Osteoblast (primary cell): ENCODE data around the gene IL26. TPM values are rescaled to one million over a fixed set of nuclear protein-coding genes. Genes with fewer than 3 reads are reported as not detected.

Experiments
- DNase-seq: peaks from one replicate; pipeline ENCODE4 v3.0.0; 2011; ENCODE audit warnings: low spot score, mixed read lengths; ENCODE audit not compliant: insufficient read length; ENCODE audit errors: missing footprints
- H2AFZ ChIP-seq: 2 replicates; pipeline ENCODE4 v1.6.0; 2011; ENCODE audit warnings: mild to moderate bottlenecking, low read length
- H3K27ac ChIP-seq: 2 replicates; pipeline ENCODE4 v1.5.1; 2011; ENCODE audit warnings: mild to moderate bottlenecking, low read depth, low read length, moderate library complexity
- H3K27me3 ChIP-seq: 2 replicates; pipeline ENCODE4 v1.6.0; 2012; ENCODE audit warnings: mild to moderate bottlenecking, control low read depth, inconsistent platforms, low read length, moderate library complexity; ENCODE audit not compliant: insufficient read depth
- H3K36me3 ChIP-seq: 2 replicates; pipeline ENCODE4 v1.5.1; 2011; ENCODE audit warnings: mild to moderate bottlenecking, low read length, control low read depth, moderate library complexity; ENCODE audit not compliant: insufficient read depth
- H3K4me1 ChIP-seq: 2 replicates; pipeline ENCODE4 v1.5.1; 2011; ENCODE audit warnings: mild to moderate bottlenecking, low read length, control low read depth, moderate library complexity; ENCODE audit not compliant: insufficient read depth
- H3K4me2 ChIP-seq: 2 replicates; pipeline ENCODE4 v1.6.0; 2011; ENCODE audit warnings: mild to moderate bottlenecking, low read length; ENCODE audit not compliant: insufficient read depth
- H3K4me3 ChIP-seq: fragments of 200-600 bp; sonication (generic); 3 replicates; pipeline ENCODE4 v1.5.1; 2012; ENCODE audit warnings: mild to moderate bottlenecking, low read length, inconsistent platforms; ENCODE audit not compliant: insufficient read depth
- H3K79me2 ChIP-seq: 2 replicates; pipeline ENCODE4 v1.6.0; 2012; ENCODE audit warnings: mild to moderate bottlenecking, low read length, control low read depth, inconsistent platforms; ENCODE audit not compliant: insufficient read depth
- H3K9me3 ChIP-seq: 2 replicates; pipeline ENCODE4 v1.5.1; 2011; ENCODE audit warnings: low read depth, low read length, control low read depth
- H4K20me1 ChIP-seq: 2 replicates; pipeline ENCODE4 v1.6.0; 2012; ENCODE audit warnings: mild to moderate bottlenecking, low read length, control low read depth; ENCODE audit not compliant: insufficient read depth
- total RNA-seq: library from RNA; depleted of rRNA; stranded (reverse); fragments of >200 nt; gene quantifications from 2 replicates; pipeline ENCODE4 v1.2.3, GENCODE V29; 2012
- TF ChIP-seq, protein P1 (sequence below): IDR thresholded peaks from 2 replicates; pipeline ENCODE4 v1.5.1; 2011; ENCODE audit warnings: mild to moderate bottlenecking, low read depth, low read length, moderate library complexity; ENCODE audit errors: extremely low read depth

IL26 gene
- total RNA-seq, 1 donor, result 3.6 TPM

DNA sequence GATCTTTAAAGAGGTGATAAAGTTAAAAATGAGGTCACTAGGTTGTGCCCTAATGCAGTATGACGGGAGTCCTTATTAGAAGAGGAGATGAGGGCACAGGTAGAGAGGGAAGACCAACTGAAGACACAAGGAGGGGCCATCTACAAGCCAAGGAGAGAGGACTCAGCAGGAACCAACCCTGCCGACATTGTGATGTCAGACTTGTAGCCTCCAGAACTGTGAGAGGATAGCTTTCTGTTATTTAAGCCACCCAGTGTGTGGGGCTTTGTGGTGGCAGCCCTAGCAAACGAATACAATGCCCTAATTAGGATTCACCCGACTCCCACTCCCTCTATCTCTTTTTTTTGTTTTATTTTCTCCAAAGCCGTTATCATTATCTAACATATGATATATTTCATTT, 7.9 kb upstream of the IL26 start:
- Histone ChIP-seq H3K27ac (no peak overlapping the region), H3K4me3 (no peak overlapping the region), H3K4me2 (no peak overlapping the region), H2AFZ (no peak overlapping the region), H4K20me1 (no peaks in the 10 kb centered on the region), H3K36me3 (no peaks in the 10 kb centered on the region), H3K79me2 (no peaks in the 10 kb centered on the region), H3K9me3 (no peaks in the 10 kb centered on the region), H3K27me3 (no peaks in the 10 kb centered on the region), H3K4me1 (peaks cover 24% of the 10 kb centered on the region)
- DNase-seq, result no peak
- TF ChIP-seq, protein P1, sequence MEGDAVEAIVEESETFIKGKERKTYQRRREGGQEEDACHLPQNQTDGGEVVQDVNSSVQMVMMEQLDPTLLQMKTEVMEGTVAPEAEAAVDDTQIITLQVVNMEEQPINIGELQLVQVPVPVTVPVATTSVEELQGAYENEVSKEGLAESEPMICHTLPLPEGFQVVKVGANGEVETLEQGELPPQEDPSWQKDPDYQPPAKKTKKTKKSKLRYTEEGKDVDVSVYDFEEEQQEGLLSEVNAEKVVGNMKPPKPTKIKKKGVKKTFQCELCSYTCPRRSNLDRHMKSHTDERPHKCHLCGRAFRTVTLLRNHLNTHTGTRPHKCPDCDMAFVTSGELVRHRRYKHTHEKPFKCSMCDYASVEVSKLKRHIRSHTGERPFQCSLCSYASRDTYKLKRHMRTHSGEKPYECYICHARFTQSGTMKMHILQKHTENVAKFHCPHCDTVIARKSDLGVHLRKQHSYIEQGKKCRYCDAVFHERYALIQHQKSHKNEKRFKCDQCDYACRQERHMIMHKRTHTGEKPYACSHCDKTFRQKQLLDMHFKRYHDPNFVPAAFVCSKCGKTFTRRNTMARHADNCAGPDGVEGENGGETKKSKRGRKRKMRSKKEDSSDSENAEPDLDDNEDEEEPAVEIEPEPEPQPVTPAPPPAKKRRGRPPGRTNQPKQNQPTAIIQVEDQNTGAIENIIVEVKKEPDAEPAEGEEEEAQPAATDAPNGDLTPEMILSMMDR, result no peak

DNA sequence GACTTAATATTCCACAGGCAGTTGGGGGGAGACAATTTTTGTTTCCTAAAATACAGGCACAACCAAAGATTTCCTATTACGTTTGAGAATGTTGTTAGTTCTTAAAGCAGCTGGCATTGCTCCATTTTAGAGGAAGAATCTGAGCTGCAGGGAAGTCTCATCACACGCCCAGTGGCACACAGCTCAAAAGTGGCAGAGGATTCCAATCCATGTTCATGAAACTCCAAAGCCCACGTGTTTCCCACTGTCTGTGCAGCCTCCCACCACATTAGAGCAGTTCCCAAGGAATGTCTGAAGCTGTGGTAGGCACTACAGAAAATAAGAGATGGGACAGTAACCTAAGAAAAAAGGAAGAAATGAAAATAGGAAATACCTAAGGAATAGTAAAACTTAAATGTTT, 6.1 kb upstream of the IL26 start:
- Histone ChIP-seq H3K4me3 (no peak overlapping the region), H4K20me1 (no peaks in the 10 kb centered on the region), H2AFZ (no peak overlapping the region), H3K27ac (no peak overlapping the region), H3K79me2 (no peaks in the 10 kb centered on the region), H3K4me1 (peaks cover 10% of the 10 kb centered on the region), H3K36me3 (no peaks in the 10 kb centered on the region), H3K9me3 (no peaks in the 10 kb centered on the region), H3K4me2 (no peak overlapping the region), H3K27me3 (no peaks in the 10 kb centered on the region)
- DNase-seq, result no peak
- TF ChIP-seq, protein P1, result no peak

DNA sequence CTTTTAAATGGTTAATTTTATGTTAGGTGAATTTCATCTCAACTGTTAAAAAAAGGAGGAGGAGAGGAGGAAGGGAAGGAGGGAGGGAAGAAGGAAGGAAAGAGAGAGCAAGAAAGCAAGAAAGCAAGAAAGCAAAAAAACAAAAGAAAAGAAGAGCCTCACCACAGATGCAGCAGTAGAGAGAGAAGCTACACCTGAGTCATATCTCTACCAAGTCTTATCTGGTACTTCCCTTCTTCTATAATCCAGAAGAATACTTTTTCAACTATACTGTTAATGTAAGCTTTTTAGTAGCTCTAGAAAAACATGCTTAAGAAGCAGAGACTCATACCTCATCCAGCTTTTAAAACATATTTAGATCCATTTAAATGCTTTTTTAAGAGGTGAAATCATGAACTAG, 5.6 kb upstream of the IL26 start:
- Histone ChIP-seq H3K79me2 (no peaks in the 10 kb centered on the region), H3K4me3 (no peak overlapping the region), H3K27me3 (no peaks in the 10 kb centered on the region), H4K20me1 (no peaks in the 10 kb centered on the region), H3K9me3 (no peaks in the 10 kb centered on the region), H3K36me3 (no peaks in the 10 kb centered on the region), H3K4me2 (no peak overlapping the region), H3K27ac (no peak overlapping the region), H3K4me1 (peaks cover 10% of the 10 kb centered on the region), H2AFZ (no peak overlapping the region)
- TF ChIP-seq, protein P1, result no peak
- no peak for DNase-seq

DNA sequence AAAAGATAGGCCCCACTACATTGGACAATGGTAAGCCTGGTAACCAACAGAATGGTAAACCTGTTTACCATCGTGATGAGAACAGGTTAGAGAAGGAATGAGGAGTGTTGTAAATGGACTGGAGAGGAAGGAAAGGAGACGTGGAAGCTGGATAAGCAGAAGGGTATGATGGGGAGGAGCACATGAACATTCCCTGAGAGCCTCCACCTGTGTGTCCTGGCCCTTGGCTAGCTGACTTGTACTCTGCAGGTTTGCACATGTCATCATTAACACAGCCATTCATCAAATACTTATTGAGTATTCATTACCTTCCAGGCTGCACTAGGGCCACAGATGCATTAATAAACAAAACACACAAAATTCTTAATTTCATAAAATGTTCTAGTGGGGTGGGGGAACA, 4.3 kb upstream of the IL26 start:
- peaks cover 18% of the 10 kb centered on the region for H3K4me1 ChIP-seq
- H3K27me3 ChIP-seq, result no peaks in the 10 kb centered on the region
- H3K79me2 ChIP-seq, result no peaks in the 10 kb centered on the region
- no peak overlapping the region for H2AFZ ChIP-seq
- no peaks in the 10 kb centered on the region for H4K20me1 ChIP-seq
- DNase-seq, result peak; percentile 17
- TF ChIP-seq, protein P1, result no peak
- no peak overlapping the region for H3K4me2 ChIP-seq
- H3K36me3 ChIP-seq, result no peaks in the 10 kb centered on the region
- no peak overlapping the region for H3K27ac ChIP-seq
- no peak overlapping the region for H3K4me3 ChIP-seq
- H3K9me3 ChIP-seq, result no peaks in the 10 kb centered on the region
